PC-3 (cell line): Measurements from ENCODE around the gene RSBN1L. TPM values are rescaled to one million over a fixed set of nuclear protein-coding genes. Genes with fewer than 3 reads are reported as not detected.

Experiments
- ATAC-seq: fragments of 200-7000 bp; cut with Tn5 transposase; 2 replicates; pipeline ENCODE4 v1.9.1; 2020; ENCODE audit warnings: mild to moderate bottlenecking, moderate library complexity
- BruUV-seq: library from RNA; stranded (reverse); fragments of 400-500 nt; replicated peaks from 2 replicates; lab custom pipeline; 2021; lab: Mats Ljungman, UMichigan
- CTCF ChIA-PET: fragments of 300-600 bp; sonication (Branson Sonifier 250); formaldehyde crosslinking; loops from one replicate; lab custom pipeline; 2022; ENCODE audit warnings: antibody characterized with exemption; lab: Charles Lee
- POLR2A ChIA-PET: fragments of 300-600 bp; sonication (Branson Sonifier 250); formaldehyde crosslinking; loops from one replicate; lab custom pipeline; 2022; ENCODE audit warnings: antibody characterized with exemption; ENCODE audit not compliant: unreplicated experiment; lab: Charles Lee
- DNase-seq: peaks from one replicate; pipeline ENCODE4 v3.0.0-alpha.2; 2015
- H2AFZ ChIP-seq: fragments of 300-600 bp; sonication (generic); 2 replicates; pipeline ENCODE4 v1.6.0; 2016; ENCODE audit warnings: antibody characterized with exemption, low read length
- H3F3A ChIP-seq: fragments of 300-600 bp; sonication (generic); one replicate; pipeline ENCODE4 v1.6.0; 2017; ENCODE audit warnings: antibody characterized with exemption, low read length, control low read depth, mild to moderate bottlenecking; ENCODE audit not compliant: unreplicated experiment
- H3K27ac ChIP-seq: fragments of 300-600 bp; sonication (generic); 2 replicates; pipeline ENCODE4 v1.5.1; 2016; ENCODE audit warnings: mild to moderate bottlenecking, low read length
- H3K27me3 ChIP-seq: fragments of 300-600 bp; sonication (generic); 2 replicates; pipeline ENCODE4 v1.6.1; 2016; ENCODE audit warnings: low read length, mixed read lengths
- H3K36me3 ChIP-seq: fragments of 300-600 bp; sonication (generic); 2 replicates; pipeline ENCODE4 v1.6.1; 2016; ENCODE audit warnings: low read depth, mixed run types, low read length, mixed read lengths
- H3K4me1 ChIP-seq: fragments of 300-600 bp; sonication (generic); 2 replicates; pipeline ENCODE4 v1.5.1; 2016; ENCODE audit warnings: low read length; ENCODE audit not compliant: insufficient read depth
- H3K4me2 ChIP-seq: fragments of 300-600 bp; sonication (generic); 2 replicates; pipeline ENCODE4 v1.6.0; 2016; ENCODE audit warnings: low read length
- H3K4me3 ChIP-seq: fragments of 300-600 bp; sonication (generic); 2 replicates; pipeline ENCODE4 v1.5.1; 2016; ENCODE audit warnings: mild to moderate bottlenecking, low read length, mixed read lengths
- H3K79me2 ChIP-seq: fragments of 300-600 bp; sonication (generic); 2 replicates; pipeline ENCODE4 v1.6.1; 2017; ENCODE audit warnings: low read length, mixed read lengths
- H3K9ac ChIP-seq: fragments of 300-600 bp; sonication (generic); 2 replicates; pipeline ENCODE4 v1.6.0; 2016; ENCODE audit warnings: mild to moderate bottlenecking, low read length
- H3K9me2 ChIP-seq: fragments of 300-600 bp; sonication (generic); replicated peaks from 2 replicates; pipeline ENCODE4 v1.6.1; 2016; ENCODE audit warnings: mixed run types, low read length, mixed read lengths
- H3K9me3 ChIP-seq: fragments of 300-600 bp; sonication (generic); 2 replicates; pipeline ENCODE4 v1.6.1; 2016; ENCODE audit warnings: low read length, mixed read lengths
- H4K20me1 ChIP-seq: fragments of 300-600 bp; sonication (generic); 2 replicates; pipeline ENCODE4 v1.6.1; 2016; ENCODE audit warnings: low read length, mixed read lengths
- CTCF ChIP-seq: fragments of 300-600 bp; sonication (generic); conservative IDR thresholded peaks from 2 replicates; pipeline ENCODE4 v1.5.1; 2017; ENCODE audit warnings: antibody characterized with exemption, low read depth, mild to moderate bottlenecking, low read length
- EZH2 ChIP-seq: fragments of 300-600 bp; sonication (generic); IDR thresholded peaks from one replicate; pipeline ENCODE4 v1.6.1; 2017; ENCODE audit warnings: antibody characterized with exemption, mild to moderate bottlenecking, low read length; ENCODE audit not compliant: unreplicated experiment
- EZH2phosphoT487 ChIP-seq: fragments of 300-600 bp; sonication (generic); IDR thresholded peaks from 2 replicates; pipeline ENCODE4 v1.6.1; 2018; ENCODE audit warnings: mild to moderate bottlenecking, antibody characterized with exemption, low read length, borderline replicate concordance
- intact Hi-C: fragments of 100-400 bp; cut with micrococcal nuclease; formaldehyde crosslinking; loops from 2 replicates; pipeline ENCODE4 v1.9.0; 2023
- total RNA-seq: library from RNA; depleted of rRNA; stranded (reverse); fragments of >200 nt; gene quantifications from 2 replicates; pipeline ENCODE4 v1.2.3, GENCODE V29; 2014

Gene RSBN1L
- total RNA-seq, 1 experiment from 2014 or later, result 6.9 TPM

DNA sequence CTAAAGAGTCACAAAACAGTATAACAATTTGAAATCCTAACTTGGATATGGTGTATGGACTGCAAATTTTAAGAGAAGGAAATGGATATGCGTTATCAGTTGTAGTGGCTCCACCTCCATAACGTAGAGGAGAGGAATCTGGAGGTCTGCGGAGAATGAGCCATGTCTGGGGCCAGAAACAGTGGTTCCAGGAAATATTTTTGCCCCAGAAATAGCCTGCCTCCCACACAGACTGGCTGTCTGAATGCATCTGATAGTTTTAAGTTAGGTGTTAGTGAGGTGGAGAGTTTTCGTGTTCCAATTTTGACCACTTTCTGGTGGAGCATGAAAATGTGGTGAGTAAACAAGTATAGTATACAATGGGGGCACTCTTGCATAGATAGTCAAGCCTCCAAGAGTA is 103.9 kb downstream of the RSBN1L start:
- Histone ChIP-seq H3K9me3 (no peaks in the 10 kb centered on the region), H3K9me2 (no peaks in the 10 kb centered on the region), H3K36me3 (no peaks in the 10 kb centered on the region), H3K27ac (no peak overlapping the region), H4K20me1 (0 out of 2 replicates have a peak, but pooled peaks cover 4% of the 10 kb centered on the region), H3K4me3 (peak overlapping the region; percentile 86), H3K4me1 (peaks cover 19% of the 10 kb centered on the region), H2AFZ (peak overlapping the region; percentile 99; the same call in 1 of the 2 replicates), H3K79me2 (peaks cover 64% of the 10 kb centered on the region), H3K4me2 (peak overlapping the region; percentile 89), H3K27me3 (no peaks in the 10 kb centered on the region), H3K9ac (peak overlapping the region; percentile 80; the same call in 1 of the 2 replicates), H3F3A (no peaks in the 10 kb centered on the region)
- BruUV-seq, result no TSS peak
- ChIA-PET POLR2A (no interaction called here), CTCF (interaction anchor here (0.6 kb wide), 1 partner anchor 145 kb away, joined by 3 read pairs; no protein-coding TSS in a partner anchor)
- DNase-seq, result no peak
- no peak for TF ChIP-seq CTCF
- intact Hi-C loops, result no loop called here
- ATAC-seq, result no peak

- TF ChIP-seq CTCF (no peak), EZH2phosphoT487 (no peak), EZH2 (no peak)
- Histone ChIP-seq H3K36me3 (no peaks in the 10 kb centered on the region), H3K4me3 (no peak overlapping the region), H3K9me2 (no peaks in the 10 kb centered on the region), H3K9ac (no peak overlapping the region), H3K79me2 (peaks cover 67% of the 10 kb centered on the region), H4K20me1 (0 out of 2 replicates have a peak, but pooled peaks cover 4% of the 10 kb centered on the region), H3K9me3 (no peaks in the 10 kb centered on the region), H3K27me3 (no peaks in the 10 kb centered on the region), H3K4me2 (no peak overlapping the region), H3K27ac (no peak overlapping the region), H3K4me1 (peaks cover 19% of the 10 kb centered on the region), H3F3A (no peaks in the 10 kb centered on the region), H2AFZ (no peak overlapping the region)
- ChIA-PET POLR2A (no interaction called here), CTCF (no interaction called here)
- DNase-seq (no peak), ATAC-seq (no peak)
- BruUV-seq, result no TSS peak
- intact Hi-C loops, result no loop called here
Observed at GRCh38 chr7:77800730-77801129, 104.5 kb downstream of the RSBN1L start.

DNA sequence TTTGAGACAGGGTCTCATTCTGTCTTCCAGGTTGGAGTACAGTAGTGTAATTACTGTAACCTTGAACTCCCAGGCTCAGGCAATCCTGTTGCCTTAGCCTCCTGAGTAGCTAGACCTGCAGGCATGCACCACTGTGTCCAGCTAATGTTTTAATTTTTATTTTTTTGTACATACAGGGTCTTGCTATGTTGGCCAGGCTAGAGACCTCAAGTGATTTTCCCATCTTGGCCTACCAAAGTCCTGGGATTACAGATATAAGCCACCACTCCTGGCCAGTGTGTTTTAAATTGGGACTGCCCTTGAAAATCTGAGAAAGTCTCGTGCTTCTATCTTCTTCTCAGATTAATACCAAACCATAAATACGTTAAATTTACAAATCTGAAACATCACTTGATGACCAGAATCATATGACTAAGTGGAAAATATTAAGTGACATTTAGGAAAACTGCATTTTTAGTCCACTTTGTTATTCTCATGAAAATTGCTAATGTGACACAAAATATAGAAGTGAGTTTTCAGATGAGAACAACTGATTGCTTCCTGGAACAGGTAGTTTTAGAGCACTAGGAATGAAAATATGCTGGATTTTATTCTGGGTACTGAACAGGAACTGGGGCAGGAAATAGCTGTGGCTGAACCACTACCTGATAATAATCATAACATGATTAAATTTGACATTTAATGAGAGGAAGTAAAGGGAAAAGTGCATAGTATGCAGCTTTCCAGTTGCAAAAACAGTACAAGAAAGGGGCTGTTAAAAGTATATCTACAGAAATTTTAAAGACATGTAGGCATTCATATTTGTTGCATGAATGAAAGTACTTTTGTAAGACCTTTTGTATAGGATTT is 106.5 kb downstream of the RSBN1L start:
- H3K27me3 ChIP-seq, result no peaks in the 10 kb centered on the region
- peaks cover 68% of the 10 kb centered on the region for H3K79me2 ChIP-seq
- no peak overlapping the region for H3K27ac ChIP-seq
- H2AFZ ChIP-seq, result no peak overlapping the region
- BruUV-seq, result no TSS peak
- peaks cover 9% of the 10 kb centered on the region for H3K9me3 ChIP-seq
- peaks cover 7% of the 10 kb centered on the region; the same call in 1 of the 2 replicates for H3K36me3 ChIP-seq
- TF ChIP-seq CTCF (no peak), EZH2phosphoT487 (no peak), EZH2 (no peak)
- ChIA-PET POLR2A (no interaction called here), CTCF (interaction anchor here (0.6 to 0.7 kb wide), 2 partner anchors 190 to 1374 kb away, joined by 3 to 5 read pairs; no protein-coding TSS in a partner anchor)
- no peaks in the 10 kb centered on the region for H3F3A ChIP-seq
- DNase-seq, result no peak
- no peaks in the 10 kb centered on the region for H4K20me1 ChIP-seq
- H3K4me3 ChIP-seq, result no peak overlapping the region
- ATAC-seq, result no peak
- no peak overlapping the region for H3K9ac ChIP-seq
- no peaks in the 10 kb centered on the region for H3K9me2 ChIP-seq
- no peak overlapping the region for H3K4me2 ChIP-seq
- intact Hi-C loops, result no loop called here
- peaks cover 8% of the 10 kb centered on the region for H3K4me1 ChIP-seq
